ENCODE measurements around the gene CD1C.

- no peak for TF ChIP-seq CTCF (IDR thresholded peaks at IDR 0.05; ENCODE audit: poor library complexity)
- TF ChIP-seq EZH2 (IDR thresholded peaks at IDR 0.05; ENCODE audit: borderline replicate concordance): no peak
Observed at GRCh38 chr1:158295791-158296190, 6.1 kb downstream of the CD1C start.

Data from hepatocyte (in vitro differentiated cells).